ENCODE results near the gene TXNRD2.
"Not testable (repeated sequence)": the region's sequence is repeated elsewhere in the genome, so short reads cannot be mapped to it uniquely, and the experiment has no call there.

TXNRD2 gene

DNA sequence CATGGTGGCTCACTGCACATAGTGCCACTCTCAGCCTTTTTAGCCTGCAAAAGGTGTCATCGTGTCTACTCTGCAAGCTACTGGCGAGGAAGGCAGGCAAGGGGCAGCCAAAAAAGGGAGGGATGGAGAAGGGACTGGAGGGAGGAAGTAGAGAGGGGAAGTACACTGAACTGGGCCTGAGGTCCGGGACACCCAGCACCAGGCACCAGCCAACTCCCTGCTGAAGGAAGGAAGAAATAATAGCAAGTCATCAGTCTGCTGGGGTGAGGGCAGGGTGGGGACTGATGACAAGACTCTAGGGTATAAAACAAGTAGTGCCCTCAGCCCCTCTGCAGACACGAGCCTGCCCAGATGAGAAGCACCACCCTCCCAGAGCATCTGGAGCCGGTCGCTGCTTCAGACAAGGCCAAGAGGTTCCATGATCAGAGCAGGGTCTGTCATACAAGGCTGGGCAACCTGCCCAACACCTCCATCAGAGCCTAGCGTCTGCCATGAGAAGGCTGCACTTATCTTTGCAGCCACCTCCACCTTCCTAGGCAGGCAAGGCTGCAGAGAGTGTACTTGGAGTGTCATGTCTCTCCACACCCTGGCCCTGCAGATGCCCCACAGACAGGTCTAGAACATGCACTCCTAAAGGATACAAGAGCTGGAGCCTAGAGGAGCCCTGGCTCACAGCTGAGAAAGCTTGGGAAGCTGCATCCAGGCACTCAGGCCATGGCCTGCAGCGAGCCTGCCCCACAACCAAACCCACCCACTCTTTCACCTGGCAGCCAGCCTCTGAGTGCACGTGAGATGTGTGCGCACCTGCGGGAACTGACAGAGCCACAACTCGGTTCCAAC lies 9.0 kb downstream of the TXNRD2 start:
- Histone ChIP-seq H3K27ac (ENCODE audit: low read depth, low read length) (no peak overlapping the region), H3K9me3 (ENCODE audit: control insufficient read depth in 5 of 5, low read length in 5 of 5) (no peaks in the 10 kb centered on the region), H3K36me3 (ENCODE audit: control insufficient read depth in 5 of 5, insufficient read depth in 5 of 5, low read length in 5 of 5) (peaks cover 0 to 16% (median 8%) of the 10 kb centered on the region in 5 donors), H3K27me3 (ENCODE audit: control insufficient read depth in 5 of 5, insufficient read depth in 4 of 5, low read length in 5 of 5) (no peaks in the 10 kb centered on the region), H3K4me1 (ENCODE audit: control insufficient read depth in 5 of 5, insufficient read depth in 5 of 5, low read length in 5 of 5) (peaks cover 0 to 14% (median 3%) of the 10 kb centered on the region in 5 donors), H3K4me3 (ENCODE audit: low read depth in 1 of 5, low read length in 5 of 5) (no peak overlapping the region), H3K9ac (ENCODE audit: low read length in 5 of 5) (no peak overlapping the region)

- Histone ChIP-seq H3K4me3 (ENCODE audit: low read depth in 1 of 5, low read length in 5 of 5) (no peak overlapping the region), H3K36me3 (ENCODE audit: control insufficient read depth in 5 of 5, insufficient read depth in 5 of 5, low read length in 5 of 5) (peaks cover 0 to 16% (median 8%) of the 10 kb centered on the region in 5 donors), H3K9me3 (ENCODE audit: control insufficient read depth in 5 of 5, low read length in 5 of 5) (no peaks in the 10 kb centered on the region), H3K27me3 (ENCODE audit: control insufficient read depth in 5 of 5, insufficient read depth in 4 of 5, low read length in 5 of 5) (no peaks in the 10 kb centered on the region), H3K4me1 (ENCODE audit: control insufficient read depth in 5 of 5, insufficient read depth in 5 of 5, low read length in 5 of 5) (peaks cover 0 to 14% (median 3%) of the 10 kb centered on the region in 5 donors), H3K27ac (ENCODE audit: low read depth, low read length) (no peak overlapping the region), H3K9ac (ENCODE audit: low read length in 5 of 5) (no peak overlapping the region)
These were observed 10.1 kb downstream of the TXNRD2 start for GRCh38 chr22:19931514-19931913.

DNA sequence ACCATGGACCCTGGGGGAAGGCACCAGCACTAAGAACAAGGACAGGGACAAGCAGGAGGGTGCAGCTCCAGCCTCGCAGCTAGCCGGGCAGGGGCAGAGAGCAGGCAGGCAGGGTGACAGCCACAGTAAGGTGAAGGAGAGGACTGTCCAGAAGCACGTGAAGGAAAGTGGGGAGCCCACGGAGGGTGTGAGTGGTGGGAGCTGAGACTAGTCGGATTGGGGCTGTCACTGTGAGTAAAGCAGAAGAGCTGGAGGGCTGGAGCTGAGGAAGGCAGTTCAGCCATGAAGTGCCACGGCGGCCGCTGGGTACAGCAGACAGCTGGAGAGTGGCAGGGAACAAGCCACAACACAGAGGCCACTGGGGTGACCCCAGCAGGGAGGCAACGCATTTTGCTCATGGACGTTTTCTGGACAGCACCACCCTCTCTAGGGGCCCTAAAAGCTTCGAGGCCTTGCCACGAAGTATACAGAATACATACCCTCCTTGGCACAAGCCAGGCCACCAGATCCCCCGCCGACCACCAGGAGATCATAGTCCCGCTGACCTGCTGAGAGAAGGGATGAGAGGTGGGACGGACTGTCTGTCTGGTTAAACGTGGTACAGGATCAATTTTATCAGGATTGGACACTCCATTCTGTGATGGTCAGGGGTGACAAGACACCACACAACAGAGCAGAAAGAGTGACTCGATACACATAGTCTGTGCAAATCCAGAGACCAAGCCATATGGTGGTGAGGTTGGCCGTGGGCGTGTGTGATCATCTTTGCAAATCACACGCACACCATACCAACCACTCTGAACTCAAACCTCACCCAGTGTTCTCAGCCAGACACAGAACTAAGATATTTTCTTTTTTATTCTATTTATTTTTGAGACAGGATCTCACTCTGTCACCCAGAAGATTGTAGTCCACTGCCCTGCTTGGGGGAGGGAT lies 10.8 kb downstream of the TXNRD2 start:
- H3K9me3 ChIP-seq (ENCODE audit: control insufficient read depth in 5 of 5, low read length in 5 of 5) = no peaks in the 10 kb centered on the region
- H3K36me3 ChIP-seq (ENCODE audit: control insufficient read depth in 5 of 5, insufficient read depth in 5 of 5, low read length in 5 of 5) = peaks cover 0 to 16% (median 8%) of the 10 kb centered on the region in 5 donors
- H3K4me3 ChIP-seq (ENCODE audit: low read depth in 1 of 5, low read length in 5 of 5) = no peak overlapping the region
- no peaks in the 10 kb centered on the region for H3K27me3 ChIP-seq (ENCODE audit: control insufficient read depth in 5 of 5, insufficient read depth in 4 of 5, low read length in 5 of 5)
- H3K27ac ChIP-seq (ENCODE audit: low read depth, low read length) = no peak overlapping the region
- H3K9ac ChIP-seq (ENCODE audit: low read length in 5 of 5) = no peak overlapping the region
- H3K4me1 ChIP-seq (ENCODE audit: control insufficient read depth in 5 of 5, insufficient read depth in 5 of 5, low read length in 5 of 5) = peaks cover 0 to 14% (median 3%) of the 10 kb centered on the region in 5 donors

GRCh38 chr22:19929586-19930550 lies 11.8 kb downstream of the TXNRD2 start:
- Histone ChIP-seq H3K9ac (ENCODE audit: low read length in 5 of 5) (no peak overlapping the region), H3K36me3 (ENCODE audit: control insufficient read depth in 5 of 5, insufficient read depth in 5 of 5, low read length in 5 of 5) (peaks cover 0 to 16% (median 8%) of the 10 kb centered on the region in 5 donors), H3K27me3 (ENCODE audit: control insufficient read depth in 5 of 5, insufficient read depth in 4 of 5, low read length in 5 of 5) (no peaks in the 10 kb centered on the region), H3K4me1 (ENCODE audit: control insufficient read depth in 5 of 5, insufficient read depth in 5 of 5, low read length in 5 of 5) (peaks cover 0 to 14% (median 3%) of the 10 kb centered on the region in 5 donors), H3K27ac (ENCODE audit: low read depth, low read length) (no peak overlapping the region), H3K9me3 (ENCODE audit: control insufficient read depth in 5 of 5, low read length in 5 of 5) (no peaks in the 10 kb centered on the region), H3K4me3 (ENCODE audit: low read depth in 1 of 5, low read length in 5 of 5) (no peak overlapping the region)

- H3K27ac ChIP-seq (ENCODE audit: low read depth, low read length) = no peak overlapping the region
- H3K4me1 ChIP-seq (ENCODE audit: control insufficient read depth in 5 of 5, insufficient read depth in 5 of 5, low read length in 5 of 5) = peaks cover 0 to 12% (median 3%) of the 10 kb centered on the region in 5 donors
- H3K9me3 ChIP-seq (ENCODE audit: control insufficient read depth in 5 of 5, low read length in 5 of 5) = no peaks in the 10 kb centered on the region
- peaks cover 0 to 20% (median 9%) of the 10 kb centered on the region in 5 donors for H3K36me3 ChIP-seq (ENCODE audit: control insufficient read depth in 5 of 5, insufficient read depth in 5 of 5, low read length in 5 of 5)
- H3K9ac ChIP-seq (ENCODE audit: low read length in 5 of 5) = no peak overlapping the region
- no peaks in the 10 kb centered on the region for H3K27me3 ChIP-seq (ENCODE audit: control insufficient read depth in 5 of 5, insufficient read depth in 4 of 5, low read length in 5 of 5)
- H3K4me3 ChIP-seq (ENCODE audit: low read depth in 1 of 5, low read length in 5 of 5) = no peak overlapping the region
These were observed 13.4 kb downstream of the TXNRD2 start for GRCh38 chr22:19928207-19928606.

DNA sequence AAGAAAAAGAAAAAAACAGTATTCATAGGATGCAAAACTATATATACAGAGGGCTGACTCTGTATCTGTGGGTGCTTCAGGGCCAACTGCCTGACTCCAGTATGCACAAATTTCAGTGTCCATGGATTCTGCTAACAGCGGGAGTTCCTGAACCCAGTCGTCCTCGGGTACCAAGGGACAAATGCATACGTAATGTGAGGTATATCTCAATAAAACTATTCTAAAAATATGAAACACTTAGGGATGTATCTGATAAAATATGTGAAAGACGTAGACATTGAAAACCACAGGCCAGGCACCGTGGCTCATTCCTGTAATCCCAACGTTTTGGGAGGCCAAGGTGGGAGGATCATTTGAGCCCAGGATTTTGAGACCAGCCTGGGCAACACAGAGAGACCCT lies 13.9 kb downstream of the TXNRD2 start:
- H3K27ac ChIP-seq (ENCODE audit: low read depth, low read length) = no peak overlapping the region
- no peaks in the 10 kb centered on the region for H3K27me3 ChIP-seq (ENCODE audit: control insufficient read depth in 5 of 5, insufficient read depth in 4 of 5, low read length in 5 of 5)
- H3K36me3 ChIP-seq (ENCODE audit: control insufficient read depth in 5 of 5, insufficient read depth in 5 of 5, low read length in 5 of 5) = peaks cover 0 to 20% (median 9%) of the 10 kb centered on the region in 5 donors
- peaks cover 0 to 7% (median 2%) of the 10 kb centered on the region in 5 donors for H3K4me1 ChIP-seq (ENCODE audit: control insufficient read depth in 5 of 5, insufficient read depth in 5 of 5, low read length in 5 of 5)
- no peak overlapping the region for H3K9ac ChIP-seq (ENCODE audit: low read length in 5 of 5)
- no peaks in the 10 kb centered on the region for H3K9me3 ChIP-seq (ENCODE audit: control insufficient read depth in 5 of 5, low read length in 5 of 5)
- no peak overlapping the region for H3K4me3 ChIP-seq (ENCODE audit: low read depth in 1 of 5, low read length in 5 of 5)

GRCh38 chr22:19926028-19926427 lies 15.6 kb downstream of the TXNRD2 start:
- not testable (repeated sequence) for H3K9me3 ChIP-seq (ENCODE audit: control insufficient read depth in 5 of 5, low read length in 5 of 5); H3K4me1 ChIP-seq (ENCODE audit: control insufficient read depth in 5 of 5, insufficient read depth in 5 of 5, low read length in 5 of 5); H3K27ac ChIP-seq (ENCODE audit: low read depth, low read length); H3K4me3 ChIP-seq (ENCODE audit: low read depth in 1 of 5, low read length in 5 of 5); H3K9ac ChIP-seq (ENCODE audit: low read length in 5 of 5); H3K27me3 ChIP-seq (ENCODE audit: control insufficient read depth in 5 of 5, insufficient read depth in 4 of 5, low read length in 5 of 5)
- H3K36me3 ChIP-seq (ENCODE audit: control insufficient read depth in 5 of 5, insufficient read depth in 5 of 5, low read length in 5 of 5) = peaks cover 0 to 20% (median 9%) of the 10 kb centered on the region in 5 donors

GRCh38 chr22:19923914-19924513 lies 17.6 kb downstream of the TXNRD2 start:
- no peaks in the 10 kb centered on the region for H3K4me1 ChIP-seq (ENCODE audit: control insufficient read depth in 5 of 5, insufficient read depth in 5 of 5, low read length in 5 of 5)
- H3K36me3 ChIP-seq (ENCODE audit: control insufficient read depth in 5 of 5, insufficient read depth in 5 of 5, low read length in 5 of 5) = peaks cover 0 to 8% (median 3%) of the 10 kb centered on the region in 5 donors
- no peak overlapping the region for H3K9ac ChIP-seq (ENCODE audit: low read length in 5 of 5)
- H3K27ac ChIP-seq (ENCODE audit: low read depth, low read length) = no peak overlapping the region
- H3K9me3 ChIP-seq (ENCODE audit: control insufficient read depth in 5 of 5, low read length in 5 of 5) = no peaks in the 10 kb centered on the region
- no peak overlapping the region for H3K4me3 ChIP-seq (ENCODE audit: low read depth in 1 of 5, low read length in 5 of 5)
- H3K27me3 ChIP-seq (ENCODE audit: control insufficient read depth in 5 of 5, insufficient read depth in 4 of 5, low read length in 5 of 5) = no peaks in the 10 kb centered on the region

- no peaks in the 10 kb centered on the region for H3K27me3 ChIP-seq (ENCODE audit: control insufficient read depth in 5 of 5, insufficient read depth in 4 of 5, low read length in 5 of 5)
- no peaks in the 10 kb centered on the region for H3K9me3 ChIP-seq (ENCODE audit: control insufficient read depth in 5 of 5, low read length in 5 of 5)
- peaks cover 0 to 31% (median 25%) of the 10 kb centered on the region in 5 donors for H3K36me3 ChIP-seq (ENCODE audit: control insufficient read depth in 5 of 5, insufficient read depth in 5 of 5, low read length in 5 of 5)
- no peak overlapping the region for H3K4me3 ChIP-seq (ENCODE audit: low read depth in 1 of 5, low read length in 5 of 5)
- H3K4me1 ChIP-seq (ENCODE audit: control insufficient read depth in 5 of 5, insufficient read depth in 5 of 5, low read length in 5 of 5) = peaks cover 0 to 9% (median 0%) of the 10 kb centered on the region in 5 donors
- no peak overlapping the region for H3K9ac ChIP-seq (ENCODE audit: low read length in 5 of 5)
- no peak overlapping the region for H3K27ac ChIP-seq (ENCODE audit: low read depth, low read length)
These were observed 20.0 kb downstream of the TXNRD2 start for GRCh38 chr22:19921544-19922081.
